NB4 (cell line): ENCODE data around the gene TBC1D32.

ENCODE experiments used
- MYC ChIP-seq: IDR thresholded peaks from 2 replicates; pipeline ENCODE4 v1.6.1; 2011; ENCODE audit warnings: low read depth, low read length
- POLR2A ChIP-seq: IDR thresholded peaks from 2 replicates; pipeline ENCODE4 v1.6.1; 2011; ENCODE audit warnings: mild to moderate bottlenecking; ENCODE audit not compliant: insufficient read length; ENCODE audit errors: extremely low read depth
- TF ChIP-seq, protein P1 (sequence below): IDR thresholded peaks from one replicate; pipeline ENCODE4 v1.5.1; 2012; ENCODE audit warnings: low read depth, low read length

DNA sequence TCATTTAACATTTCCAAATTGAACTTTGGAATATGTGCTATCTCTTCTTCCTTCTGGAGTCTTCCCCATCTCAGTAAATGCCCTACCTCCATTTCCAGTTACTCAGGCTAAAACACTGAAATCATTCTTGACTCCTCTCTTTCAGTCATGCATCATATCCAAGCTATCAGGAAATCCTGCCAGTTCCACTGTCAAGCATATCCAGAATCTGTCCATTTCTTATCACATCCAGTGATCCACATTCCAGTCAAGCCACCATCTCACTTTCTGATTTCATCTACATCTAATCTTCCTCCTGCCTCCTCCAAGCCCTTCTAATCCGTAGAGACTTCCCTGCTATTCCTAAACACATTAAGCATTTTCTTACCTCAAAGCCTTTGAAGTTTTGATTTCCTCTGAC lies 15.3 kb upstream of the TBC1D32 start:
- TF ChIP-seq, protein P1, sequence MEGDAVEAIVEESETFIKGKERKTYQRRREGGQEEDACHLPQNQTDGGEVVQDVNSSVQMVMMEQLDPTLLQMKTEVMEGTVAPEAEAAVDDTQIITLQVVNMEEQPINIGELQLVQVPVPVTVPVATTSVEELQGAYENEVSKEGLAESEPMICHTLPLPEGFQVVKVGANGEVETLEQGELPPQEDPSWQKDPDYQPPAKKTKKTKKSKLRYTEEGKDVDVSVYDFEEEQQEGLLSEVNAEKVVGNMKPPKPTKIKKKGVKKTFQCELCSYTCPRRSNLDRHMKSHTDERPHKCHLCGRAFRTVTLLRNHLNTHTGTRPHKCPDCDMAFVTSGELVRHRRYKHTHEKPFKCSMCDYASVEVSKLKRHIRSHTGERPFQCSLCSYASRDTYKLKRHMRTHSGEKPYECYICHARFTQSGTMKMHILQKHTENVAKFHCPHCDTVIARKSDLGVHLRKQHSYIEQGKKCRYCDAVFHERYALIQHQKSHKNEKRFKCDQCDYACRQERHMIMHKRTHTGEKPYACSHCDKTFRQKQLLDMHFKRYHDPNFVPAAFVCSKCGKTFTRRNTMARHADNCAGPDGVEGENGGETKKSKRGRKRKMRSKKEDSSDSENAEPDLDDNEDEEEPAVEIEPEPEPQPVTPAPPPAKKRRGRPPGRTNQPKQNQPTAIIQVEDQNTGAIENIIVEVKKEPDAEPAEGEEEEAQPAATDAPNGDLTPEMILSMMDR = no peak
- TF ChIP-seq POLR2A (no peak), MYC (no peak)
